HepG2 (cell line): Measurements from ENCODE around the gene FAM228B. TPM values are rescaled to one million over a fixed set of nuclear protein-coding genes. Genes with fewer than 3 reads are reported as not detected.

Experiments used
- DR1 ChIP-seq: sonication (generic); formaldehyde crosslinking; IDR thresholded peaks from 2 replicates; pipeline ENCODE4 v1.8.0; 2021; ENCODE audit warnings: mild to moderate bottlenecking, missing genetic modification reagents, inconsistent platforms
- KDM2A ChIP-seq: sonication (generic); formaldehyde crosslinking; IDR thresholded peaks from 2 replicates; pipeline ENCODE4 v1.4.0; 2020; ENCODE audit warnings: low read depth, missing genetic modification reagents, borderline replicate concordance
- MEIS2 ChIP-seq: sonication (generic); formaldehyde crosslinking; IDR thresholded peaks from 2 replicates; pipeline ENCODE4 v1.9.0; 2021; ENCODE audit warnings: mild to moderate bottlenecking, missing genetic modification reagents
- MXI1 ChIP-seq: IDR thresholded peaks from 3 replicates; pipeline ENCODE4 v1.6.1; 2012; ENCODE audit warnings: low read depth, low read length, inconsistent platforms, borderline replicate concordance
- RXRA ChIP-seq: sonication (generic); formaldehyde crosslinking; IDR thresholded peaks from 2 replicates; pipeline ENCODE4 v1.5.1; 2020; ENCODE audit warnings: missing genetic modification reagents
- ZFP90 ChIP-seq: sonication (generic); formaldehyde crosslinking; IDR thresholded peaks from 2 replicates; pipeline ENCODE4 v1.8.0; 2022; ENCODE audit warnings: missing genetic modification reagents, mild to moderate bottlenecking, inconsistent platforms, borderline replicate concordance
- ZNF687 ChIP-seq: sonication (generic); formaldehyde crosslinking; IDR thresholded peaks from 2 replicates; pipeline ENCODE4 v1.5.1; 2020; ENCODE audit warnings: mild to moderate bottlenecking, missing genetic modification reagents, moderate library complexity
- ZNF891 ChIP-seq: sonication (generic); formaldehyde crosslinking; IDR thresholded peaks from 2 replicates; pipeline ENCODE4 v1.5.0; 2020; ENCODE audit warnings: mild to moderate bottlenecking, missing genetic modification reagents
- polyA plus RNA-seq, 8 experiments: library from polyadenylated mRNA; depleted of rRNA in 3 of 8; stranded (reverse) in 7 of 8; unstranded in 1 of 8; fragments of >200 nt; fragmentation: Illumina TruSeq in 4 of 8; extraction: Trizol in 4 of 8; gene quantifications; 2 replicates each; pipeline versions ENCODE4 v1.2.1 to v1.2.3, GENCODE V29; 2011 to 2016; ENCODE audit warnings: low read depth in 4 of 8, missing spikeins in 1 of 8, mixed read lengths in 1 of 8; ENCODE audit not compliant: insufficient read depth in 1 of 8
- total RNA-seq, 5 experiments: library from RNA; depleted of rRNA; stranded (reverse); fragments of >200 nt; fragmentation: Illumina TruSeq; extraction: Trizol; gene quantifications; 2 replicates each; pipeline ENCODE4 v1.2.3, GENCODE V29; 2016; ENCODE audit warnings: low read depth in 1 of 5
- TF ChIP-seq, protein P1 (sequence below), 2 experiments: sonication (generic) in 1 of 2; formaldehyde crosslinking in 1 of 2; IDR thresholded peaks; 2 replicates each; pipeline versions ENCODE4 v1.4.0 to v1.6.1; 2018 to 2020; ENCODE audit warnings: missing genetic modification reagents in 2 of 2, borderline replicate concordance in 1 of 2, low read depth in 1 of 2, mild to moderate bottlenecking in 1 of 2, missing biosample characterization in 1 of 2
- TF ChIP-seq, protein P2 (sequence below): IDR thresholded peaks from 2 replicates; pipeline ENCODE4 v1.6.1; 2016; ENCODE audit warnings: mild to moderate bottlenecking, missing biosample characterization, missing genetic modification reagents
- TF ChIP-seq, protein P3 (sequence below): sonication (generic); formaldehyde crosslinking; IDR thresholded peaks from 2 replicates; pipeline ENCODE4 v1.4.0; 2020; ENCODE audit warnings: missing genetic modification reagents, borderline replicate concordance
- TF ChIP-seq, protein P4 (sequence below): sonication (generic); formaldehyde crosslinking; IDR thresholded peaks from 2 replicates; pipeline ENCODE4 v1.4.0; 2020; ENCODE audit warnings: missing genetic modification reagents

FAM228B gene
- total and polyA plus RNA-seq, 2 of the 13 experiments (the other 11 are each of a cell fraction or from before 2014, with no cell fraction given): 0.79 to 1.1 TPM

GRCh38 chr2:24164416-24164973 lies 41.2 kb downstream of the FAM228B start (continued):
- TF ChIP-seq, protein P1, sequence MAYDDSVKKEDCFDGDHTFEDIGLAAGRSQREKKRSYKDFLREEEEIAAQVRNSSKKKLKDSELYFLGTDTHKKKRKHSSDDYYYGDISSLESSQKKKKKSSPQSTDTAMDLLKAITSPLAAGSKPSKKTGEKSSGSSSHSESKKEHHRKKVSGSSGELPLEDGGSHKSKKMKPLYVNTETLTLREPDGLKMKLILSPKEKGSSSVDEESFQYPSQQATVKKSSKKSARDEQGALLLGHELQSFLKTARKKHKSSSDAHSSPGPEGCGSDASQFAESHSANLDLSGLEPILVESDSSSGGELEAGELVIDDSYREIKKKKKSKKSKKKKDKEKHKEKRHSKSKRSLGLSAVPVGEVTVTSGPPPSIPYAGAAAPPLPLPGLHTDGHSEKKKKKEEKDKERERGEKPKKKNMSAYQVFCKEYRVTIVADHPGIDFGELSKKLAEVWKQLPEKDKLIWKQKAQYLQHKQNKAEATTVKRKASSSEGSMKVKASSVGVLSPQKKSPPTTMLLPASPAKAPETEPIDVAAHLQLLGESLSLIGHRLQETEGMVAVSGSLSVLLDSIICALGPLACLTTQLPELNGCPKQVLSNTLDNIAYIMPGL (CRISPR knock-in tag; IDR thresholded peaks at IDR 0.05; ENCODE audit: borderline replicate concordance in 1 of 2, low read depth in 1 of 2): peak; percentile 75 to 87
- TF ChIP-seq ZFP90 (CRISPR knock-in tag) (0 out of 2 replicates have a peak, but pooled peaks have one; percentile 49), MXI1 (no peak), ZNF891 (peak; percentile 46; the same call in 1 of the 2 replicates), RXRA (CRISPR knock-in tag) (0 out of 2 replicates have a peak, but pooled peaks have one; percentile 38), KDM2A (CRISPR knock-in tag) (peak; percentile 53; the same call in 1 of the 2 replicates), MEIS2 (CRISPR knock-in tag) (0 out of 2 replicates have a peak, but pooled peaks have one; percentile 33), DR1 (CRISPR knock-in tag) (no peak), ZNF687 (CRISPR knock-in tag) (peak; percentile 52)
- TF ChIP-seq, protein P2, sequence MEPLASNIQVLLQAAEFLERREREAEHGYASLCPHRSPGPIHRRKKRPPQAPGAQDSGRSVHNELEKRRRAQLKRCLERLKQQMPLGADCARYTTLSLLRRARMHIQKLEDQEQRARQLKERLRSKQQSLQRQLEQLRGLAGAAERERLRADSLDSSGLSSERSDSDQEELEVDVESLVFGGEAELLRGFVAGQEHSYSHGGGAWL (CRISPR knock-in tag): no peak
- TF ChIP-seq, protein P3, sequence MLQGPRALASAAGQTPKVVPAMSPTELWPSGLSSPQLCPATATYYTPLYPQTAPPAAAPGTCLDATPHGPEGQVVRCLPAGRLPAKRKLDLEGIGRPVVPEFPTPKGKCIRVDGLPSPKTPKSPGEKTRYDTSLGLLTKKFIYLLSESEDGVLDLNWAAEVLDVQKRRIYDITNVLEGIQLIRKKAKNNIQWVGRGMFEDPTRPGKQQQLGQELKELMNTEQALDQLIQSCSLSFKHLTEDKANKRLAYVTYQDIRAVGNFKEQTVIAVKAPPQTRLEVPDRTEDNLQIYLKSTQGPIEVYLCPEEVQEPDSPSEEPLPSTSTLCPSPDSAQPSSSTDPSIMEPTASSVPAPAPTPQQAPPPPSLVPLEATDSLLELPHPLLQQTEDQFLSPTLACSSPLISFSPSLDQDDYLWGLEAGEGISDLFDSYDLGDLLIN (CRISPR knock-in tag): 0 out of 2 replicates have a peak, but pooled peaks have one; percentile 55
- TF ChIP-seq, protein P4, sequence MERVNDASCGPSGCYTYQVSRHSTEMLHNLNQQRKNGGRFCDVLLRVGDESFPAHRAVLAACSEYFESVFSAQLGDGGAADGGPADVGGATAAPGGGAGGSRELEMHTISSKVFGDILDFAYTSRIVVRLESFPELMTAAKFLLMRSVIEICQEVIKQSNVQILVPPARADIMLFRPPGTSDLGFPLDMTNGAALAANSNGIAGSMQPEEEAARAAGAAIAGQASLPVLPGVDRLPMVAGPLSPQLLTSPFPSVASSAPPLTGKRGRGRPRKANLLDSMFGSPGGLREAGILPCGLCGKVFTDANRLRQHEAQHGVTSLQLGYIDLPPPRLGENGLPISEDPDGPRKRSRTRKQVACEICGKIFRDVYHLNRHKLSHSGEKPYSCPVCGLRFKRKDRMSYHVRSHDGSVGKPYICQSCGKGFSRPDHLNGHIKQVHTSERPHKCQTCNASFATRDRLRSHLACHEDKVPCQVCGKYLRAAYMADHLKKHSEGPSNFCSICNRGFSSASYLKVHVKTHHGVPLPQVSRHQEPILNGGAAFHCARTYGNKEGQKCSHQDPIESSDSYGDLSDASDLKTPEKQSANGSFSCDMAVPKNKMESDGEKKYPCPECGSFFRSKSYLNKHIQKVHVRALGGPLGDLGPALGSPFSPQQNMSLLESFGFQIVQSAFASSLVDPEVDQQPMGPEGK: peak; percentile 54; the same call in 1 of the 2 replicates
